Esophagus mucosa (tissue), 1 donor: ENCODE measurements around the gene ACTL8. TPM values are rescaled to one million over a fixed set of nuclear protein-coding genes. Genes with fewer than 3 reads are reported as not detected.

Experiments used
- ATAC-seq: fragments of 200-7000 bp; cut with Tn5 transposase; one replicate; pipeline ENCODE4 v1.9.1; 2020
- total RNA-seq: library from RNA; stranded (reverse); gene quantifications from one replicate; pipeline ENCODE4 v1.2.4, GENCODE V29; 2023
- donor health status: DM: yes; HTN: yes; CAD: no.

The ACTL8 gene, protein sequence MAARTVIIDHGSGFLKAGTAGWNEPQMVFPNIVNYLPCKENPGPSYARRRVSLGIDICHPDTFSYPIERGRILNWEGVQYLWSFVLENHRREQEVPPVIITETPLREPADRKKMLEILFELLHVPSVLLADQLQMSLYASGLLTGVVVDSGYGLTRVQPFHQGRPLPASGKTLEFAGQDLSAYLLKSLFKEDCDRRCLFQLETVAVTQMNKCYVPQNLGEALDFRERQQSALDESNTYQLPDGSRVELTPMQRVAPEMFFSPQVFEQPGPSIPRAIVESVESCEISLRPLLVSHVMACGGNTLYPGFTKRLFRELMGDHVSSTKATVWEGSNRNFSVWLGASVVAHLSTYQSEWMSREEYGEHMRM
- total RNA-seq = 0.20 TPM

DNA sequence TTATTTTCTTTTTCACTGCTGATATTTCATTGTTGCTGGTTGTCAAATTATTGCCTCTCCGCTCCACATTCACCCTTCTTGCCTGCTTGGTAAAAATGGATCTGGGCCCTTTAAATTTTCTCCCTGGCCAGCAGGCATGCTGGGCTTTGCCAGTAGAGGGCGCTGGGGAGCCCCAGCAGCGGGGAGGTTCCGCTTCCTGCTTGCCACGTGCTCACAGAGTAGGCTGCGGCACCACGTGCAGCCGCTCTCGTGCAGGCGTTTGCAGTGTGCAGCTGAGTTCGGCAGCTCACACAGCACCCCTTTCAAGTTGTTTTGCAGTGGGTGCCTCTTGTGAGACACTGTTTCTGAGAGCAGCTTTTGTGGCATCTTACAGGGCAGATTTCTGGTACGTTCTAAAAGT lies at the start of gene ACTL8:
TSS of gene ACTL8 (plus strand) at position 214 of the 400 bp plus-strand sequence. CDS start 67,676 bp downstream, outside the sequence.
- no peak for ATAC-seq

DNA sequence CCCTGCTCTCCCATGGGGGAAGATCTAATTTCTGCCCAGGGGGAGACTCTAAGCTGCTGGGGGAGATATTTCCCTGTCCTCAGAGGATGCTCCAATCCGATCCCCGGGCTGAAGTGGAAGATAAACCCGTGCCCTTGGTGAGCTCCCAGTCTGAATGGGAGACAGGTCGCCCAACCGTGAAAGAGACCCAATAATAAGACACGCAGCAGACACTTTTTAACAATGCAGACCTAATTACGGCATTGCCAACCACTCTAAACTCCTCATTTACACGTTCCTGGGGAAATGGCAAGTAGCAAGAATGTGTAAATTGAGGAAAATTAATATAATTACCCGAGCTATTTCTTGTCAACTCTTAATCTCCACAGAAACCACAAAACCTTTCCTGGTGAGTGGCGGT lies 48.7 kb upstream of the ACTL8 start:
- no peak for ATAC-seq

DNA sequence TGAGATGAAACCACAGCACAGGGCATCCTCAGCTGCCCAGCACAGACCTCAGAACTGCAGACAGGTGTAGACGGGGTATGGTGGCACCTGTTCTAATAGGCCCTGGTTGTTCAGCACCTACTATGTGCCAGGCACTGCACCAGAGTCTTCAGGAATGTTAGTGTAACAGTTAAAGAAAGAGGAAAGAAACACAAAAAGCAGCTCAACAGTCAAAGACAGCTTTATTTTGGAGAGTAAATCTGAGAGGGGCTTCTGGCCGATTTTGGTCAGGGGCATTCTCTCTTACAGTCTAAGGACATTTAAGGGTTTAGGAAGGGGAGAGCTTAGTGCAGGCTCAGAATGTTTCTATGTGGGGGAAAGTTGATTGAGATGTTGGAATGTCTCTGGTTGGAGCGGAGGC lies 45.2 kb upstream of the ACTL8 start:
- ATAC-seq = no peak

DNA sequence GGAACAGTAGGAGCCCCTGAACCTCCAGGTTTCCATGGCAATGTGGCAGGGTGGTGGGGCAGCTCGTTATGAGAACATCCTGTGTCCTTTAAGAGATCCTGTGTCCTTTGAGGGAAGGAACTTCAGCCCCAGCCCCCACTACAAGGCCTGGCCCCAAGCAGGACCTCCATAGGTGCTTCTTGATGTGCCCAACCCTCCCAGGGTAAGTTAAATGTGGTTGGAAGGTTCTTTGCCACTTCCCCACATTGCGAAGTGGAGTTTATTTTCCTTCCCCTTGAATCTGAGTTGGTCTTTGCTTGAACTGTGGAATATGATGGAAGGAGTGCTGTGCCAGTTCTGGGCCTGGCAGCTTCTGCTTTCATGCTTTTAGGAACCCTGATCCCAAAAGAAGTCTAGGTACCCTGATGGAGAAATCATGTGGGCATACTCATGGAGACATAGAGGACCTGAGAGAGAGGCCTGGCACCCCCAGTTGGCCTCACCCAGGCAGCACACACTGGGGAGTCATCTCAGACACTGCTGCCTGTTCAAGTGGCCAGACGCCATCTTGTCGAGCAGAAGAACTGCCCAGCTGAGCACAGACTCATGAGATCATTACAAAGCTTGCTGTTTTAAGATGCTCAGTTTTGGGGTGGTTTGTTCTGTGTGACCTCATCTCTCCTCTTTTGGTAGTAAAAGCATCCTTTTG lies 44.1 kb upstream of the ACTL8 start:
- ATAC-seq = no peak

DNA sequence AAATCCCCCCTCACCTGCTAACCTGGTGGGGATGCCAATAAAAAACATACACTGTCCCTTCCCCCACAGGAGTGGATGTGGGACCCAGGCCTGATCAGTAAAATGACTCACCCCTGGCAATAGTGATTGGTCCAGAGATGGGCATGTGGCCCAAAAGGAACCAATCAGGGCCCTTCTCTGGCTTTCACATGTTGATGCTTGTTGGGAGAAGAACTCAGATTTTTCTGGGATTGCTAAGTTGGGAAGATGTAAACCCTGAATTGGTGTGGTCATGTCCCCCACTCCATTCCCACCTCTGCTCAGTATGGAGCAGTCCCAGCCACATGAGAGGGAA lies 43.6 kb upstream of the ACTL8 start:
- ATAC-seq = no peak

DNA sequence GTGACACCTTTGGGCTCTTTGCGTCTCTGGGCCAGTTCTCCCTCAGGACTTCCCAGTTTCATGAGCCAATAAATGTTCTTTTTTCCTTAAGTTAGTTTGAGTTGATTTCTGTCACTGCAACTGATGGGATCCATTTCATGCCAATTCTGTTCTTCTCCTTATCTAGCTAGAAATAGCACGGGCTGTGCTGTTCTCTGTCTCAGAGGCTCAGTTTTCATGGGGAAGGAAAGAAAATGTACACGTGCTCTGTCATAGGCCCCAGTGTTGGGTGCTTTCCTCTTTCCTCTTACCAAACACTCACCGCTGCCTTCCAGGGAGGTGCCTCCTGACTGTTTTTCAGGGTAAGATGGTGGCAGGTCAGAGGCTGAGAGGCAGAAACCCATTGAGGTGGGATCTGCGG lies 43.2 kb upstream of the ACTL8 start:
- no peak for ATAC-seq

DNA sequence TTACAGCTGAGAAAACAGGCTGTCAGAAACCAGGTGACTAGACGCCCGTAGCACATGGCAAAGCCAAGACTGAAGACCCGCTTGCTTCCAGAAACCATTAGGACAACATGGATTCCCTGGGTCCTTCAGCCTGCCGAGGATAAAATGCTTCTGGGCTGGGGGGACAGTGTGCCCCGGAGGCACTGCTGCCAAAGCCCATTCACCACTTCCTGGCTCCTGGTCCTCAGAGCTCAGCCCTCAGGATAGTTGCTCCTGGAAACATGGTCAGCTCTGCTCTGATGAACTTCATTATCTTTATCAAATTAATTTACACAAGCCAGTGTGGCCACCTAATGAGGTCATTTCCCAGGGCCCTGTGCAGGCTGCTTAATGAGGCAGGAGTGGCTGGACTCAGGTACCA lies 41.1 kb upstream of the ACTL8 start:
- no peak for ATAC-seq

DNA sequence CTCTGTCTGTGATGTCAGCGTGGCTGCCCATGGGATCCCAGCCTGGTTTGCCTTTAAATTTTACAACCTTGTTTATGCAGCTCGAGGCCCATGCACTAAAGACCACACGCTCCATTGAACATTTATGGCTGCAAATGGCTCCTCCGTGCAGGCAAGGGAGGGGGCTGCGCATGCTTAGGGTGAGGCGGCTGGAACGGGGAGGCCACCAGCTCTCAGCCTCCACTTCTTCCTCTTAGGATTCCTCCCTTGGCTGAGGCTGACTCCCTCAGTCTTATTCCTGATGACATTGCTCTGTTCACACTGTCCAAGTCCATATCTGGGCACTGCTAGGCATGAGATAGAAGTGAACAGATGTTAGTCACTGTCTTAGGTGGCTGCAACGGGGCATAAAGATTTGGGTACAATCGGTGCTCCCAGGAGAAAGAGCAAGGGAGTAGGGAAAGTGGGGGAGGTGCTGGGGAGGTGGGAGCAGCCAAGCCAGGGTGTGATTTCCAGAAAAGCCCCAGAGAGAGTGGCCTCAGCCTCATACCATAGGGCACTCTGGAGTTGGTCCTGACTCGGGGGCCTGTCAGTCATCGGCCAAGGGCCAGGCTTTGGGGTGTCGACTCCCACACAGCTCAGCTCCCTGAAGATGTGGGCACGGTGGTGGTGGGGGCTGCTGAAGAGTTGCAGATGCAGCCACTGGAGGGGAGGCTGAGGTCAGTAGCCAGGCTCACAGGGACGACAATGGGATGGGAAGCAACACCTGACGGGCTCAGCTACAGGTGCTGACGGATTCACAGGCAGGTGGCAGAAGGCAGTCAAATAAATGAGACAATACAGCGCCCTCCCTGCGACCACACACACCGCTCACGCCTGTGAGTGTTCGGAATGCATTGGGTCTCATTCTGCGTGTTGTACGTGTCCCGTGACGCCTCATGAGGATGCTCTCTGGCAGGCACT lies 37.3 kb upstream of the ACTL8 start:
- no peak for ATAC-seq

DNA sequence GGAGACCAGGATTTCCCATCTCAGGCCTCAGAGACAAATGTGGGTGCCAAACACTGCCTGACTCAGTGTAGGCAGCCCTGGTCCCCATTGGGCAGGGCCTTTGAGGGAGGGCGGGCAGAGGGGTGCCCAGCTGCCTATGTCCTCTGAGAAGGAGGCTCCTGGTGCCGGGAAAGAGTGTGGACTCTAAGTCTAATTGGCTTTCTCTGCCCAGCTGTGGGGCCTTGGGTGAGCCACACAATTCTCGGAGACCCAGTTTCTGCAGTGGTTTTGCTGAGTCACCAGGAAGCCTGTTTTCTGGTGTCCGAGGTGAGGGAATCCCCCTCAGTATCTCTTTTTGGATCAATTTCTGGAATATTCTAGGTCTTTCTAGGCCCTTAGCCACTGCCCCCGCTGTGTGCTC lies 35.3 kb upstream of the ACTL8 start:
- no peak for ATAC-seq

DNA sequence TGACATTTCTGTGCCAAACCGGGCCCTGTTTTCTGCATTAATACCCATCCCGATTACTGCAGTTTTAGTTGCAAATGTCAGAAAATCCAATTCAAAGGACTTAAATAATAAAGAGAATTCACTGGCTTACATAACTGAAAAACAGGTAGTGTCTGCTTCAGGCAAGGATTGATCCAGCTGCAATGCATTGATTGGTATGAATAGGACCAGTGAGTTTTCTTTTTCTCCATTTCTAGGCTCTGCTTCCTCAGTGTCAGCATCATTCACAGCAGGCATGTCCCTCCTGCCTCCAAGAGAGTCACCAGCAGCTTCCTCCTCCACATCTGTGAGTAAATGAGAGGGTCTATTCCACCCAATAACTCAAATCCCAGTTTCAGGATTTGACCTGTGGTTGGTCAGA lies 33.7 kb upstream of the ACTL8 start:
- ATAC-seq = no peak

DNA sequence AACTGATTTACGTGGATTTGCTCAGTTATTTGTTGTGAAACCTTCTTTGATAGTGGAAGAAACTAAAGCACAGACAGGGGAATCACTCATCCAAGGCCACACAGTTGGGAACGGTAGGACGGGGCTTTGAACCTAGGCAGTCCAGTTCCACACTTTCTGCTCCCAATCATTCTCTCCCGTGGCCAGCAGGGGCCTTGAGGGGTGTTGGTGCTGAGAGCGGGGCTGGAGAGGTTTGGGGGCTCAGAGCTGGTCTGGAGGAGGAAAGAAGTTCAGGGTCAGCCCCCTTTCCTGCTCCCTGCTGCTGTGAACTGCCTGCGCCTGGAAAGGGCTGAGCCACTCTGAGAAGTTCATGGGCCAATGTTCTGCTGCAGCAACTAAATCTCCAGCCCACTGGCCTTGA lies 31.4 kb upstream of the ACTL8 start:
- ATAC-seq = no peak

DNA sequence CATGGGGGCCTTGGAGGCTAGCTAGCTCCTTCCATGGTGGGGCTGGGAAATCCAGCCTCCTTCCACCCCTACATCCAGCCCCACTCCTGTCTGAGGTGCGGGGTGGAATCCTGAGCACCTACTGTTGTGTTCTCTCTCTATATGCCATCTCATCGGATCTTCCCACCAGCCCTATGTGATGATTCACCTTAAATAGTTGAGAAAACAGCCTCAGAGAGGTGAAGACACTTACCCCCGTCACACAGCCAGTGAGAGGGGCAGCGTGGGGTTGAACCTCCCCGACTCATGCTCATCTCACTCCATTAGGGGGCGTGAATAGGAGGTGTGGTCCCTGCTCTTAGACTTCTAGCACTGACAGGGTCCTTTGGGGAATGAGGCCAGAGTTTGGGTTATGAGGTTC lies 31.0 kb upstream of the ACTL8 start:
- ATAC-seq = no peak

DNA sequence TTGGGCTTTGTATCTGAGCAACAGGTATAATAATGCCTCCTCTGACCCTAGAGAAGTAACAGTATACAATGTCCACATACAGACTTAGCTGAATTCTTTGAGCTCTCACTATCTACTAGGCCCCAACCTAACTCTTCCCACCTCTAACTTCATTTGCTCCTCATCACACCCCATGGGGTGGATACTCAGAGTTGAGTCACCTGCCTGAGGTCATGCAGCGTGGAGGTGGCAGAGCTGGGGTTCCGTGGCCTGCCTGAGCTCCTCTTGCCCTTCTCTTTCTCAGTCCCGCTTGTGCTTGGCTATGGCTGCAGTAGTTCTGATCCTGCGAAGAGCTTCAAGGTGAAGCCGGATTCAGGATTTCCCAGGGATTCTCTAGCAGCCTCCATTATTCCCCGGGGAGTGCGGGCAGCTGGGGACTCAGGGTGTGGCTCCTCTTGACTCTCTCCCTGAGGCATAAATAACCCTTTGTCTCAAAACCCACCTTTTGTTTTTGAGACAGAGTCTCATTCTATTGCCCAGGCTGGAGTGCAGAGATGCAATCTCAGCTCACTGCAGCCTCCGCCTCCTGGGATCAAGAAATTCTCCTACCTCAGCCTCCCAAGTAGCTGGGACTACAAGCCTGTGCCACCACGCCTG lies 29.9 kb upstream of the ACTL8 start:
- no peak for ATAC-seq

DNA sequence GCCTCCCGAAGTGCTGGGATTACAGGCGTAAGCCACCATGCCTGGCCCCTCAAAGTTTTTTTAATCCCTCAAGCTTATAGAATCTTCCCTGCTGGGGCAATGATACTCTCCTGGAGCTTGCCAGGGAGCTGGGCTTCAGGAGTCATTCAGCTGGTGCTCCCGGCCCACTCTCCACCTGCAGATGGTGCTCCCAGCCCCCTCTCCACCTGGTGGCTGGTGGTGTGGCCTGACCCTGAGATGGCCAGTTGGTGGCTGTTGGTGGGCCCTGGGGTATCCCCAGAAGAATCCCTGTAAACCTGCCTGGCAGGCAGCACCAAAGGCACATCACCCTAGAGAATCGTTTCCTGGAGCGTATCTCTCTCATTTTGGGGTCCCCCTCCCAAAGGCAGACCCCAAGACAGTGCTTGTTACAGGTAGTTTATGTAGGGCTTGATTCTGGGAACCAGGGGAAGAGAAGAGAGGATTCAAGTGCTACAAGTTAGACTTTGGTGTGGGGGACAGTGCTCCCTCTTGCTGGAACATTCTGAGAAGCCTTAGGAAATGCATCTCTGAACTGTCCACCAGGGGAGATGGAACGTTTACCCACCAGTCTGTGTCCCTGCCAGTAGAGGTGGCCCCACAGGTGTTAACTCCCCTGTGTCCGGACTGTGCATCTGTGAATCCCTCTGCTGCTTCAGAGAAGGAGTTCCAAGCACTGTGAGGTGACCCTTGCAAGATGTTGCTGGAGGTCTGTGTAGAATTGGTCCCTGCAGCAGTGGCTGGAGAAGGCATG lies 29.1 kb upstream of the ACTL8 start:
- ATAC-seq = no peak

DNA sequence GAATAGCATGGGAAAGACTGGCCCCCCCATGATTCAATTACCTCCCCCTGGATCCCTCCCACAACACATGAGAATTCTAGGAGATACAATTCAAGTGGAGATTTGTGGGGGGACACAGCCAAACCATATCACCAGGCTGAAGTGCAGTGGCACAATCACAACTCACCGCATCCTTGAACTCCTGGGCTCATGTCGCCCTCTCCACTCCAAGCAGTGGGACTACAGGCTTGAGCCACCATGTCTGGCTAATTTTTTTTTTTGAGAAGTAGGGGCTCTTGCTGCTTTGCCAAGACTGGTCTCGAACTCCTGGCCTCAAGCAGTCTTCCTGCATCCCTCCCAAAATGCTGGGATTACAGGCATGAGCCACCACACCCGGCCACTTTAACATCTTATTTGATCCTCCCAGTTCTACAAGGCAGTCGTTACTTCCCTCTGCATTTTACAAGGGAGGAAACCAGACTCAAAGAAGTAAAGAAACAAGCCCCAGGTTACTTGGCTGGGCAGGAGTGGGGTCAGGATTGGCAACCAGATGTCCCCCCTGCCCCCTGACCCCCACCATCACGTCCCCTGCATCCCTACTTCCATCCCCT lies 26.9 kb upstream of the ACTL8 start:
- no peak for ATAC-seq

DNA sequence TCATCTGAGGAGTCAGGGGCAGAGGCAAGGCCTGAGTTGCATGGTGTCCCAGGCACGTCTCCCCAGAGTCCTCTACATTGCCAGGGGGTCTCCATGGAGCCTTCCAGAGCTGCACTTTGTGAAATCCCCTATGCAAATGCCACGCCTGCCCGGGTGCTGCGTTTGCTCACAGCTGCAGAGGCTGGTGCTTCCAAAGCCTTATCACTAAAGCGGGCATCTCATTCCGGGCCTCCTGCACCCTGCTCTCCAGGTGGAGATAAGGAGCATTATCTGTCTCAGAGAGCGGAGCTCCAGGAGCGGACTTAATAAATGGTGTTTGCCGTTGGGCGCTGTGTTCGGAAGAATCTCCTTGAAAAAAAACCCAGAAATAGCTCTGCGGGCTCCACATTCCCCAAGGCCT lies 25.9 kb upstream of the ACTL8 start:
- no peak for ATAC-seq

DNA sequence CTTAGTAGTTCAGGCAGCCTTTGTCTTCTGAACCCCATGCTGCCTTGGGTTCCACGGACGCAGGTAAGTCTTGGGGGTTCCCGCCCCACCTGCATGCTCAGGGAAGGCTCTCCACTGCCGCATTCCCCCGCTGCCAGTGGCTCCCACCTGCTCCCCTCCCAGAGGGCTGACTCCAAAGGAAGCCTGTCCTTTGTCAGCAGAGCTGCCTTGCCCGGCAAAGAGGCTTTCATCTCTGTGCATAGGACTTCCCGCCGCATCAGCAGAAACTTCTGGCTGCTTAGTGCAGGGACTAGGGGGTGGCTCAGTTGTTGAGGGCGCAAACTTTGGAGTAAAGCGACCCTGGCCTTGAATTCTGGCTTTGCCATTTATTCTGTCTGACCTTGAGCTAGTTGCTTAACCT lies 25.2 kb upstream of the ACTL8 start:
- no peak for ATAC-seq

DNA sequence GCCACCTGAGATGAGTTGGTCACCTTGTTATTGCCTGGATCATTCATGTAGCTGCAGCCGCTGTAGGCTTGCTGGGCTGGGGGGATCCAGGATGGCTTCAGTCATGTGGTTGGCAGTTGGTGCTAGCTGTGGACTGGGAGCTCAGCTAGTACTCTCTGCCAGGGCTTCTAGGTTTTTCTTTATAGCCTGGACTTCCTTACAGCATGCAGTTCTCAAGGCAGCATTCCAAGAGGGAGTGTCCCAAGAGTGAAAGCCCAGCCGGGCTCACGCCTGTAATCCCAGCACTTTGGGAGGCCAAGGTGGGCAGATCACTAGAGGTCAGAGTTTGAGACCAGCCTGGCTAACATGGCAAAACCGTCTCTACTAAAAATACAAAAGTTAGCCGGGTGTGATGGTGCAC lies 23.7 kb upstream of the ACTL8 start:
- no peak for ATAC-seq

DNA sequence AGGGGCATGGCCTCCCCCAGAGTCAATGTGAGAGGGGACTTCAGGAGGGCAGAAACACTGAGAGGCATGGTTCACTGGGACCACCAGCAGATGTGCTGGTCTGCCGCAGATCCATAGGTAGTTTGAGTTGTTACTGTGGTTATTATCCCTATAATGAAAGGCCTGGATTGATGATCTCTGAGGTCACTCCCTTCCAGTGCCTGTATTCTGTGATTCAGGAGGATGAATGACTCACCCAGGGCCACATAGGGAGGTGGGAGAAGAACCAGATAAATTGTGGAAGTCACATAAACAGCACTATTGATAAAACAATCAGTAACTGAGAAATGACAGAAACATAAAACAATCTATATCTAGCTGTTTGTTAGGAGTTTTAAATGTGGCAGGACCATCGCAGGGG lies 22.7 kb upstream of the ACTL8 start:
- no peak for ATAC-seq

DNA sequence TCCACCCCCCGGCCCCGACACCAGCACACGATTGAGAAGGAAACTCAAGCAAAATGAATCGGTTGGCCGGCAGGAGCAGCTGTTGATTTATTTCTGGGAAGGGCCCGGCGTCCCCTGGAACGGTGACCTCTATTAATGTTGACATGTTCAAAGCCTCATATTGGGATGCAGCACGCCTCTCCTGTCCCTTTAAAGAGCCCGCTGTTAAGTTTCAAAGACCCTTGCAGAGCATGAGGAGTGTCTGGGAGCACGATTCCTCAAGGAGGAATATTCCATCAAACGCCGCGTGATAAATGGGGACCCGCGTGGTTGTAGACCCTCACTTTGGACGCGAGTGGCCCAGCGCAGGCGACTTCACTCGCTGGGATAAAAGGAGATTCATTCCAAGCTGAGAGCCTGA lies 21.5 kb upstream of the ACTL8 start:
- no peak for ATAC-seq

DNA sequence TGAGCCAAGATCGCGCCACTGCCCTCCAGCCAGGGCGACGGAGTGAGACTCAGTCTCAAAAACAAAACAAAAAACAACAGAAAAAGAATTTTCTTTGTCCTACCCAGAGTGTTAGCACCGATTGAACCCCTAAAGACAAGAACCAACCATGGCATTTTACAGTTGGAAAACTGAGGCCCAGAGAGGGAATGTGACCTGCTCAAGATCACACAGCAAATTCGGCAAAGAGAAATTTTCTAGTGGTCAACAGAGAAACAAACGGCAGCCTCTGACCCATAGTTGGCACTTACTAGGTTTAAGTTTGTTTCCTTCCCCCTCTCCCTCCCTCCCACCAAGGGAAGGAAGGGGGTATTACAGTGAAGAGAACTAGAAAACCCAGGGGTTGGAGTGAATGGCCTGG lies 20.5 kb upstream of the ACTL8 start:
- no peak for ATAC-seq

DNA sequence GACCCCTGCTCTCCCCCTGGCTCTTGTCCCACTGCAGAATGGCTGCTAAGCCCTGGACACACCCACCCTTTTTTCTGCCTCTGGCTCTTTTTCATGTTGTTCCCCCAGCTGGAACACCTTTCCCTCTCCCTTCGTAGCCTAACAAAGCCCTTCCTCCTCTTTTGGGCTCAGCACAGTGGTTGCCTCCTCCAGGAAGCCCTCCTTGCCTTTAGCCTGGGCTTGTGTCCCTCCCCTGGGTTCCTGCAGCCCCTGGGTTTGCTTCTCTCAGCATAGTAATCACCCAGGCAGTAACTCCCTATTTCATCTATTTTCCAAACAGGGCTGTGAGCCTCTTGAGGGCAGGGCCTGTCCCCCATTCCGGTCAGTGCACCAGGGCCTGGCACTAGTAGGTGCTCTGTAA lies 19.8 kb upstream of the ACTL8 start:
- ATAC-seq = no peak
